Epithelial cell of proximal tubule (primary cell): ENCODE measurements around the gene MSRB1. TPM values are rescaled to one million over a fixed set of nuclear protein-coding genes. Genes with fewer than 3 reads are reported as not detected.

Experiments
- DNase-seq: peaks from one replicate; pipeline ENCODE4 v3.0.0-alpha.2; 2011; ENCODE audit warnings: low read depth
- H3K4me3 ChIP-seq: 2 replicates; pipeline ENCODE4 v1.5.1; 2011; ENCODE audit warnings: low read depth, mild to moderate bottlenecking, low read length
- total RNA-seq: library from RNA; depleted of rRNA; stranded (reverse); fragments of >200 nt; gene quantifications from 2 replicates; pipeline ENCODE4 v1.2.3, GENCODE V29; 2015
- TF ChIP-seq, protein P1 (sequence below): conservative IDR thresholded peaks from 2 replicates; pipeline ENCODE4 v1.5.1; 2012; ENCODE audit warnings: low read depth, mild to moderate bottlenecking, low read length

The MSRB1 gene
- total RNA-seq, 1 donor from 2014 or later: 8.6 TPM

GRCh38 chr16:1907226-1907860 is 35.7 kb downstream of the MSRB1 start:
- DNase-seq: no peak
- H3K4me3 ChIP-seq: no peak overlapping the region

GRCh38 chr16:1906846-1907165 is 36.2 kb downstream of the MSRB1 start:
- TF ChIP-seq, protein P1, sequence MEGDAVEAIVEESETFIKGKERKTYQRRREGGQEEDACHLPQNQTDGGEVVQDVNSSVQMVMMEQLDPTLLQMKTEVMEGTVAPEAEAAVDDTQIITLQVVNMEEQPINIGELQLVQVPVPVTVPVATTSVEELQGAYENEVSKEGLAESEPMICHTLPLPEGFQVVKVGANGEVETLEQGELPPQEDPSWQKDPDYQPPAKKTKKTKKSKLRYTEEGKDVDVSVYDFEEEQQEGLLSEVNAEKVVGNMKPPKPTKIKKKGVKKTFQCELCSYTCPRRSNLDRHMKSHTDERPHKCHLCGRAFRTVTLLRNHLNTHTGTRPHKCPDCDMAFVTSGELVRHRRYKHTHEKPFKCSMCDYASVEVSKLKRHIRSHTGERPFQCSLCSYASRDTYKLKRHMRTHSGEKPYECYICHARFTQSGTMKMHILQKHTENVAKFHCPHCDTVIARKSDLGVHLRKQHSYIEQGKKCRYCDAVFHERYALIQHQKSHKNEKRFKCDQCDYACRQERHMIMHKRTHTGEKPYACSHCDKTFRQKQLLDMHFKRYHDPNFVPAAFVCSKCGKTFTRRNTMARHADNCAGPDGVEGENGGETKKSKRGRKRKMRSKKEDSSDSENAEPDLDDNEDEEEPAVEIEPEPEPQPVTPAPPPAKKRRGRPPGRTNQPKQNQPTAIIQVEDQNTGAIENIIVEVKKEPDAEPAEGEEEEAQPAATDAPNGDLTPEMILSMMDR: no peak
- H3K4me3 ChIP-seq: no peak overlapping the region
- no peak for DNase-seq

More at GRCh38 chr16:1907226-1907860, 35.7 kb downstream of the MSRB1 start:
- TF ChIP-seq, protein P1: no peak

DNA sequence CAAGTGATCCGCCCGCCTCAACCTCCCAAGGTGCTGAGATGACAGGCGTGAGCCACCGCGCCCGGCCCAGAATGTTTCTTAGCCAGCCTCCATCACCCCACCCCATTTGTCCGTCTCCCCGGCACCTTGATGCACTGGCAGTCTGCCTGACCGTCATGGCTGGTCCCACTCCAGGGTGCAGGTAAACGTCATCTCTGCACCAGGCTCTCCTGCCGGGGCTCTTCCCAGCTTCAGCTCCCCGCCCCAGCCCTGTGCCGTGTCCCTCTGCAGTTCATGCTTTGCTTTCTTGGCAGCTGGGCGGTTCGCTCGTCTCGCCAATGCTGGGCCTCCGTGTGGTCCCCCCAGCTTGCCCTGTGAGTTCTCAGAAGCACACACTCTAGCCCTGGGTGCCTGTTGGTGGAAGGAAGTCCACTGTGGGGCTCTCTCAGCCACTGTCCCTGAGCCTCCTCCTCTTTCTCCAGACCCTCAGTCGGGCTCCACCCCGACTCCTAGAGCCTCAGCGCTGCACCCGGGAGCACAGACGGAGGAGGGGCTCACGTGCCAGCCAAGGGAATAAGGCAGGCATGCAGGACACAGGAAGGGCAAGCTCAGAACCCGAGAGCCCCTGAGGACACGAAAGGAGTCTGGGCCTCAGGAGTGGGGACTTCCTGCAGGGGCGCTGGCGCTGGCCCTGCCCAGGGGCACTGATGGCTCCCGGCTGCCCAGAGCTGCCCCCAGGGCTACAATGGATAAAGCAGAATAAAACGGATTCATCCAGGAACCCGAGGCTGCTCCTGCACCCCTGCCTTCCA is 36.7 kb downstream of the MSRB1 start:
- DNase-seq: no peak
- no peak overlapping the region for H3K4me3 ChIP-seq
- TF ChIP-seq, protein P1: no peak

DNA sequence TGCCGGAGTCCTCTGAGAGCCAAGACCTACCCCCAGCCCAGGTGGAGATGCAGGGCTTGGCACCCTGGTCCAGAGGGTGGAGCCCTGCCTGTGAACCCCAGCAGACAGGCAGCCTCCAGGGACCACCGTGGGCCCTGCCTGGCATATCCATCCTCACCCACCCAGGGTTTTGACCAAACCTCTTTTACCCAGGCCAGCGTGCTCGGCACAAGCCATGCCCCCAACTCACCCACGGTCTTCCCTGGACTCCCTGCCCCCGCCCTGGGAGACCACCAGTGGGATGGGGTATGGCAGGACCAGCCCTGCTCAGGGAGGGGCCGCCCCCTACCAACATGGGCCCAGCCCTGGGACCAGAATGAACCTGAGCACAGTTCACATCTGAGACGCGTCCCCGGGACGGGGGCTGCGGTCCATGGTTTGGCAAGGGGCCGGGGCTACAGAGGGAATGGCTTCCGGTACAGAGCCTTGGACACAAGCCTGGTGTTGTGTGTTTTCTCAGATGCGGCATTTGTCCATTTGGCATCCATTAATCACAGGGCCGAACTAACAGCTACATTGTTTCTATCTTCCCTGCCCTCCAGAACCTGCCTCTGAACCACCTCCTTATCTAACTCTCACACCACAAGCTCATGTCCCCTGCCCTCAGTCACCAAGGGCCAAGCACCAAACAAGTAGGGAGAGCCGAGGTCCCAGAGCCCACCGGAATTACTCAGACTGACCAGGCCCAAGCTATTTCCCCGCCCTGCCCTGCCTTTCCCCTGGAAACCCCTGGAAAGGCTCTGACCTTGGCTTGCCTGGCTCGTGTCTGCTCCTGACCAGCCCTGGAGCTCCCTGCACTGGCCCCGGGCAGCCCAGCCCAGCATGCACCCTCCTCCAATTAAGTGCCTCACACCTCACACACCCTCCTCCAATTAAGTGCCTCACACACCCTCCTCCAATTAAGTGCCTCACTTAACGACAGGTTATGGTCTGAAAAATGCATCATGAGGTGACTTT is 38.9 kb downstream of the MSRB1 start:
- H3K4me3 ChIP-seq: no peak overlapping the region
- DNase-seq: no peak
- TF ChIP-seq, protein P1: no peak

- TF ChIP-seq, protein P1: no peak
- no peak overlapping the region for H3K4me3 ChIP-seq
- DNase-seq: no peak
Observed at GRCh38 chr16:1903220-1903574, 39.8 kb downstream of the MSRB1 start.

- TF ChIP-seq, protein P1: no peak
- no peak for DNase-seq
- no peak overlapping the region for H3K4me3 ChIP-seq
Observed at GRCh38 chr16:1902547-1903219, 40.3 kb downstream of the MSRB1 start.
